Astrocyte (in vitro differentiated cells and primary cell): ENCODE measurements around the gene ZDHHC11B.

Source experiments
- EZH2 ChIP-seq: IDR thresholded peaks from 2 replicates; pipeline ENCODE4 v1.6.1; 2012; ENCODE audit warnings: mild to moderate bottlenecking, low read length, inconsistent platforms; ENCODE audit not compliant: insufficient read depth
- TF ChIP-seq, protein P1 (sequence below): IDR thresholded peaks from 2 replicates; pipeline ENCODE4 v1.5.1; 2011; ENCODE audit warnings: low read depth, mild to moderate bottlenecking, inconsistent platforms, low read length, moderate library complexity; ENCODE audit not compliant: insufficient read depth

DNA sequence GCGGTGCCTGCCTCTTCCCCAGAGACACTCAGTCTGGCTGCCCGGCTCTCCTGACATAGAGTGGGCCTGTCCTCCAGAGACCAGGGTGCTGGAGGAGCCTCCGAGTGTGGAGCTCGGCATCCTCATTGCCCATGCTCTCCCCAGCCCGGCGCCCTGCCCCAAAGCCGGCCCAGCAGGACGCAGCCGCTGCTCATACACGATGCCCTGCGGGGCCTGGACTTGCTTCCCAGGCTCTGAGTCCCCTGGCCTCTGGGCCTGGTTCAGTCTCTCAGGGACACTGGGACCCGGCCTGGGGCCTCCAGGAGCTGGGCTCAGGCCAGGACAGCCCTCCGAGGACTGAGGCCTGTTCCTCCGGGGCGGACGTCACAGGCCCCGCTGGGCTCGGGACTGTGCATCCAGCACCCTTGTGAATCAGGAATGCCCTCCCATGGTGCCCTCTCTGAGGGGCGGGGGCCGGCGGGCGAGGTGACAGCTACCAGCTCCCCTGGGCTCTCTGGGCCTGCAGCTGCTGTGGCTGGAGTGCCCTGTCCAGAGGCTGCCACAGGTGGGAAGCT lies 114.6 kb downstream of the ZDHHC11B start:
- TF ChIP-seq, protein P1, sequence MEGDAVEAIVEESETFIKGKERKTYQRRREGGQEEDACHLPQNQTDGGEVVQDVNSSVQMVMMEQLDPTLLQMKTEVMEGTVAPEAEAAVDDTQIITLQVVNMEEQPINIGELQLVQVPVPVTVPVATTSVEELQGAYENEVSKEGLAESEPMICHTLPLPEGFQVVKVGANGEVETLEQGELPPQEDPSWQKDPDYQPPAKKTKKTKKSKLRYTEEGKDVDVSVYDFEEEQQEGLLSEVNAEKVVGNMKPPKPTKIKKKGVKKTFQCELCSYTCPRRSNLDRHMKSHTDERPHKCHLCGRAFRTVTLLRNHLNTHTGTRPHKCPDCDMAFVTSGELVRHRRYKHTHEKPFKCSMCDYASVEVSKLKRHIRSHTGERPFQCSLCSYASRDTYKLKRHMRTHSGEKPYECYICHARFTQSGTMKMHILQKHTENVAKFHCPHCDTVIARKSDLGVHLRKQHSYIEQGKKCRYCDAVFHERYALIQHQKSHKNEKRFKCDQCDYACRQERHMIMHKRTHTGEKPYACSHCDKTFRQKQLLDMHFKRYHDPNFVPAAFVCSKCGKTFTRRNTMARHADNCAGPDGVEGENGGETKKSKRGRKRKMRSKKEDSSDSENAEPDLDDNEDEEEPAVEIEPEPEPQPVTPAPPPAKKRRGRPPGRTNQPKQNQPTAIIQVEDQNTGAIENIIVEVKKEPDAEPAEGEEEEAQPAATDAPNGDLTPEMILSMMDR, result no peak
- no peak for TF ChIP-seq EZH2
